ENCODE measurements around the gene GBF1. TPM values are rescaled to one million over a fixed set of nuclear protein-coding genes. Genes with fewer than 3 reads are reported as not detected.

The GBF1 gene
- total RNA-seq, 2 experiments from 2014 or later, result 28.8 to 30.9 TPM

DNA sequence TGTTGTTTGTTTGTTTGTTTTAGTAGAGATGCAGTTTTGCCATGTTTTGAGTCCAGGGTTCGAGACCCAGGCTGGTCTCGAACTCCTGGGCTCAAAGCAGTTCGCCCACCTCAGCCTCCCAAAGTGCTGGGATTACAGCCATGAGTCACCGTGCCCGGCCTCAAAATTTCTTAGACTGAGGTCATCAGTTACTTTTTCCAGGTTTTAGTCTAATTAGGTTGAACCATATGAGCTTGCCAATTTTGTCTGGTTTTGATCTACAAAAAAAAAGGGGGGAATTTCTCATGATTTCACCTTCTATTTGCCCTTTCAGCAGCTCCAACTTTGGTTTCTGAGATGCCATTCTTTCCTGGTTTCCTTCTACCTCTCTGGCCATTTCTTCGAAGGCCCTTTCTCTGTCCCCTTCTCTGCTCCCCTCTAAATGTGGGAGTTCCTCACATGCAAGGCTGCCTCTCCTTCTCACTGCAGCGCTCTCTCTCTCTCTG is 181.5 kb downstream of the GBF1 start:
- Mint-ChIP-seq H3K27me3 (no peaks in the 10 kb centered on the region), H3K27ac (no peak overlapping the region), H3K4me1 (ENCODE audit: low read depth) (peaks cover 21% of the 10 kb centered on the region), H3K9me3 (no peaks in the 10 kb centered on the region), H3K4me3 (no peak overlapping the region), H3K36me3 (ENCODE audit: low read depth) (peaks cover 23% of the 10 kb centered on the region)
- DNase-seq (no peak), ATAC-seq (ENCODE audit: poor library complexity) (no peak)
- Histone ChIP-seq H3K4me3 (ENCODE audit: low read length) (no peak overlapping the region), H3K27me3 (ENCODE audit: control insufficient read depth in 1 of 2, insufficient read depth in 2 of 2, low read length in 2 of 2) (no peaks in the 10 kb centered on the region), H3K27ac (ENCODE audit: low read depth in 1 of 2, low read length in 2 of 2) (no peak overlapping the region), H3K4me1 (ENCODE audit: insufficient read depth, low read length) (peaks cover 26% of the 10 kb centered on the region), H3K36me3 (ENCODE audit: insufficient read depth, low read length) (peaks cover 20% of the 10 kb centered on the region), H3K9me3 (ENCODE audit: control insufficient read depth in 1 of 2, insufficient read depth in 1 of 2, low read length in 2 of 2) (no peaks in the 10 kb centered on the region)
- intact Hi-C loops (cut with DNase I, micrococcal nuclease), result no loop called here
- CTCF ChIA-PET, result interaction anchor here (0.7 to 1.4 kb wide), 3 partner anchors 10 to 28 kb away, joined by 3 to 4 read pairs (median 3); no protein-coding TSS in a partner anchor
- TF ChIP-seq, protein P1, sequence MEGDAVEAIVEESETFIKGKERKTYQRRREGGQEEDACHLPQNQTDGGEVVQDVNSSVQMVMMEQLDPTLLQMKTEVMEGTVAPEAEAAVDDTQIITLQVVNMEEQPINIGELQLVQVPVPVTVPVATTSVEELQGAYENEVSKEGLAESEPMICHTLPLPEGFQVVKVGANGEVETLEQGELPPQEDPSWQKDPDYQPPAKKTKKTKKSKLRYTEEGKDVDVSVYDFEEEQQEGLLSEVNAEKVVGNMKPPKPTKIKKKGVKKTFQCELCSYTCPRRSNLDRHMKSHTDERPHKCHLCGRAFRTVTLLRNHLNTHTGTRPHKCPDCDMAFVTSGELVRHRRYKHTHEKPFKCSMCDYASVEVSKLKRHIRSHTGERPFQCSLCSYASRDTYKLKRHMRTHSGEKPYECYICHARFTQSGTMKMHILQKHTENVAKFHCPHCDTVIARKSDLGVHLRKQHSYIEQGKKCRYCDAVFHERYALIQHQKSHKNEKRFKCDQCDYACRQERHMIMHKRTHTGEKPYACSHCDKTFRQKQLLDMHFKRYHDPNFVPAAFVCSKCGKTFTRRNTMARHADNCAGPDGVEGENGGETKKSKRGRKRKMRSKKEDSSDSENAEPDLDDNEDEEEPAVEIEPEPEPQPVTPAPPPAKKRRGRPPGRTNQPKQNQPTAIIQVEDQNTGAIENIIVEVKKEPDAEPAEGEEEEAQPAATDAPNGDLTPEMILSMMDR (IDR thresholded peaks at IDR 0.05), result no peak
- POLR2A ChIA-PET, result interaction anchor here (1.4 kb wide), 1 partner anchor 24 kb away, joined by 3 read pairs; no protein-coding TSS in a partner anchor

DNA sequence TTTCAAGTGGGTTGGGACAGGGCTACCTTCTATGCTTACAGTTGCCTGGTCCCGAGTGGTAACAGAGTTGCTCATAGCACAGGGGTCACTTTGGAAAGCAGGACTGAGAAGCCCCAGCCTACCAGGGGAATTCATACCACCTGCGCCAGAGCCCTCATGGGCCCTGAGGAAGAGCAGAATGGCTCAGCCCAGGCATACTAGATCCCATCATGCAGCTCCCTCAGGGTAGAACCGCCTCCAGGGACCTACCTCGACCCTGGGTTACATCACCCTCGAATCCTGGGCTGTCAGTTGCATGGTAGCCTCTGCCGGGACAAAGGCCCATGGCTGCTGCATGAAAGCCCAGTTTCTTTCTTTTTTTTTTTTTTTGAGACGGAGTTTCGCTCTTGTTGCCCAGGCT is 184.1 kb downstream of the GBF1 start:
- H3K27me3 Mint-ChIP-seq, result no peaks in the 10 kb centered on the region
- Histone ChIP-seq H3K4me3 (ENCODE audit: low read length) (no peak overlapping the region), H3K9me3 (ENCODE audit: control insufficient read depth in 1 of 2, insufficient read depth in 1 of 2, low read length in 2 of 2) (no peaks in the 10 kb centered on the region), H3K27ac (ENCODE audit: low read depth in 1 of 2, low read length in 2 of 2) (no peak overlapping the region), H3K4me1 (ENCODE audit: insufficient read depth, low read length) (peaks cover 29% of the 10 kb centered on the region), H3K27me3 (ENCODE audit: control insufficient read depth in 1 of 2, insufficient read depth in 2 of 2, low read length in 2 of 2) (no peaks in the 10 kb centered on the region), H3K36me3 (ENCODE audit: insufficient read depth, low read length) (peaks cover 9% of the 10 kb centered on the region)
- POLR2A ChIA-PET, result no interaction called here
- peaks cover 35% of the 10 kb centered on the region for H3K4me1 Mint-ChIP-seq (ENCODE audit: low read depth)
- ATAC-seq (ENCODE audit: poor library complexity), result no peak
- CTCF ChIA-PET, result no interaction called here
- TF ChIP-seq, protein P1 (IDR thresholded peaks at IDR 0.05), result no peak
- H3K9me3 Mint-ChIP-seq, result no peaks in the 10 kb centered on the region
- H3K36me3 Mint-ChIP-seq (ENCODE audit: low read depth), result peaks cover 21% of the 10 kb centered on the region
- peak overlapping the region; percentile 34 for H3K4me3 Mint-ChIP-seq
- no peak overlapping the region for H3K27ac Mint-ChIP-seq
- no peak for DNase-seq
- intact Hi-C loops (cut with DNase I, micrococcal nuclease), result no loop called here

GRCh38 chr10:102431452-102432124 is 186.3 kb downstream of the GBF1 start:
- no peak for ATAC-seq (ENCODE audit: poor library complexity)
- no peaks in the 10 kb centered on the region for H3K9me3 Mint-ChIP-seq
- H3K36me3 Mint-ChIP-seq (ENCODE audit: low read depth), result peaks cover 10% of the 10 kb centered on the region
- TF ChIP-seq, protein P1 (IDR thresholded peaks at IDR 0.05), result no peak
- peak overlapping the region; percentile 95 for H3K4me3 Mint-ChIP-seq
- ChIA-PET CTCF (interaction anchor here (1.1 to 2.2 kb wide), 6 partner anchors 10 to 201 kb away, joined by 3 to 10 read pairs (median 3); partner anchors contain the start of gene FBXL15), POLR2A (interaction anchor here (1.0 to 5.9 kb wide), 7 partner anchors 10 to 283 kb away, joined by 3 to 131 read pairs (median 17); partner anchors contain the start of genes ARL3, C10orf95, FBXL15 and GBF1)
- H3K9me3 ChIP-seq (ENCODE audit: control insufficient read depth in 1 of 2, insufficient read depth in 1 of 2, low read length in 2 of 2), result no peaks in the 10 kb centered on the region
- DNase-seq, result no peak
- H3K27ac Mint-ChIP-seq, result peak overlapping the region; percentile 92
- H3K4me3 ChIP-seq (ENCODE audit: low read length), result peak overlapping the region; percentile 72
- intact Hi-C loops (cut with DNase I, micrococcal nuclease), result loop anchor here (1.0 to 5.0 kb wide), 5 partner anchors 10 to 71 kb away; partner anchors contain the start of genes ACTR1A (in 1 of the 2), C10orf95 (in 1 of the 2) and SUFU (in 1 of the 2)
- peaks cover 2% of the 10 kb centered on the region for H3K36me3 ChIP-seq (ENCODE audit: insufficient read depth, low read length)
- H3K27me3 Mint-ChIP-seq, result no peaks in the 10 kb centered on the region
- H3K4me1 Mint-ChIP-seq (ENCODE audit: low read depth), result peaks cover 54% of the 10 kb centered on the region
- no peaks in the 10 kb centered on the region for H3K27me3 ChIP-seq (ENCODE audit: control insufficient read depth in 1 of 2, insufficient read depth in 2 of 2, low read length in 2 of 2)
- H3K4me1 ChIP-seq (ENCODE audit: insufficient read depth, low read length), result peaks cover 49% of the 10 kb centered on the region
- peak overlapping the region in 1 of 2 donors; percentile 37 for H3K27ac ChIP-seq (ENCODE audit: low read depth in 1 of 2, low read length in 2 of 2)

Other genes with a start within 250 kb of the GBF1 start
- gene ARMH3, start 189.4 kb upstream of the GBF1 start, total RNA-seq, result 10 to 100 TPM; 17.7 to 18.9 TPM
- gene HPS6, start 180.2 kb upstream of the GBF1 start, total RNA-seq, result 10 to 100 TPM; 12.8 to 15.0 TPM
- gene LDB1, start 125.2 kb upstream of the GBF1 start, total RNA-seq, result 100 to 1,000 TPM; 116 to 117 TPM
- 10 to 100 TPM; 22.0 to 22.9 TPM for gene PPRC1, start 112.5 kb upstream of the GBF1 start, total RNA-seq
- 10 to 100 TPM; 34.2 to 36.1 TPM for gene NOLC1, start 93.1 kb upstream of the GBF1 start, total RNA-seq
- gene ELOVL3, start 19.2 kb upstream of the GBF1 start, total RNA-seq, result not detected
- gene PITX3, start 4.0 kb upstream of the GBF1 start, total RNA-seq, result not detected
- gene NFKB2, start 150.2 kb downstream of the GBF1 start, total RNA-seq, result 100 to 1,000 TPM; 240 to 256 TPM
- 10 to 100 TPM; 16.7 to 17.8 TPM for gene PSD, start 173.3 kb downstream of the GBF1 start, total RNA-seq
- gene FBXL15, start 175.3 kb downstream of the GBF1 start, total RNA-seq, result 10 to 100 TPM; 10.2 to 10.4 TPM
- 10 to 100 TPM; 25.5 to 25.6 TPM for gene CUEDC2, start 187.0 kb downstream of the GBF1 start, total RNA-seq
- gene C10orf95, start 206.0 kb downstream of the GBF1 start, total RNA-seq, result under 1 TPM; 0.16 to 0.28 TPM